GM12864 (cell line): ENCODE data around the gene SHCBP1L.

Experiments used
- DNase-seq: peaks from one replicate; pipeline ENCODE4 v3.0.0-alpha.2; 2011; ENCODE audit warnings: low read depth
- H3K4me3 ChIP-seq: 2 replicates; pipeline ENCODE4 v1.5.1; 2011; ENCODE audit warnings: mild to moderate bottlenecking, low read depth, low read length, control low read depth
- TF ChIP-seq, protein P1 (sequence below): IDR thresholded peaks from 2 replicates; pipeline ENCODE4 v1.5.1; 2011; ENCODE audit warnings: low read depth, mild to moderate bottlenecking, moderate library complexity, low read length, control low read depth, inconsistent platforms; ENCODE audit errors: missing control alignments

The SHCBP1L gene

GRCh38 chr1:182993746-182994145 is 40.8 kb upstream of the SHCBP1L start:
- no peak for DNase-seq
- H3K4me3 ChIP-seq: no peak overlapping the region
- TF ChIP-seq, protein P1, sequence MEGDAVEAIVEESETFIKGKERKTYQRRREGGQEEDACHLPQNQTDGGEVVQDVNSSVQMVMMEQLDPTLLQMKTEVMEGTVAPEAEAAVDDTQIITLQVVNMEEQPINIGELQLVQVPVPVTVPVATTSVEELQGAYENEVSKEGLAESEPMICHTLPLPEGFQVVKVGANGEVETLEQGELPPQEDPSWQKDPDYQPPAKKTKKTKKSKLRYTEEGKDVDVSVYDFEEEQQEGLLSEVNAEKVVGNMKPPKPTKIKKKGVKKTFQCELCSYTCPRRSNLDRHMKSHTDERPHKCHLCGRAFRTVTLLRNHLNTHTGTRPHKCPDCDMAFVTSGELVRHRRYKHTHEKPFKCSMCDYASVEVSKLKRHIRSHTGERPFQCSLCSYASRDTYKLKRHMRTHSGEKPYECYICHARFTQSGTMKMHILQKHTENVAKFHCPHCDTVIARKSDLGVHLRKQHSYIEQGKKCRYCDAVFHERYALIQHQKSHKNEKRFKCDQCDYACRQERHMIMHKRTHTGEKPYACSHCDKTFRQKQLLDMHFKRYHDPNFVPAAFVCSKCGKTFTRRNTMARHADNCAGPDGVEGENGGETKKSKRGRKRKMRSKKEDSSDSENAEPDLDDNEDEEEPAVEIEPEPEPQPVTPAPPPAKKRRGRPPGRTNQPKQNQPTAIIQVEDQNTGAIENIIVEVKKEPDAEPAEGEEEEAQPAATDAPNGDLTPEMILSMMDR: no peak

- no peak overlapping the region for H3K4me3 ChIP-seq
- TF ChIP-seq, protein P1: no peak
- DNase-seq: no peak
Observed at GRCh38 chr1:182990413-182991144, 37.6 kb upstream of the SHCBP1L start.

DNA sequence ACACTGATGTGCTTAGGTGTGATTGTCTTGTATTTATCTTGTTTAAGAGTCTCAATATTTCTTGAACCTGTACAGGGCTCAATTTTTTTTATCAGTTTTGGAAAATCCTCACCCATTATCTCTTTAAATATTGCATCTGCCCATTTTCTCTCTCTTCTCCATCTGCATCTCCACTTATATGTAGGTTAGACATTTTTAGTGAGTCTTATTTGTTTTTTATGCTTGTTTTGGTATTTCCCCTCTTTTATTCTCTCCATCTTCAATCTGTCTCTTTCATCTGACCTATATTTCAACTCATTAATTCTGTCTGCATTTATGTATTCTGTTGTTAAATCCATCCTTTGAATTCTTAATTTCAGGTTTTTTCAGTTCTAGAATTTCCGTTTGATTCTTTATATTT is 32.9 kb upstream of the SHCBP1L start:
- no peak for DNase-seq
- TF ChIP-seq, protein P1: no peak
- H3K4me3 ChIP-seq: no peak overlapping the region

DNA sequence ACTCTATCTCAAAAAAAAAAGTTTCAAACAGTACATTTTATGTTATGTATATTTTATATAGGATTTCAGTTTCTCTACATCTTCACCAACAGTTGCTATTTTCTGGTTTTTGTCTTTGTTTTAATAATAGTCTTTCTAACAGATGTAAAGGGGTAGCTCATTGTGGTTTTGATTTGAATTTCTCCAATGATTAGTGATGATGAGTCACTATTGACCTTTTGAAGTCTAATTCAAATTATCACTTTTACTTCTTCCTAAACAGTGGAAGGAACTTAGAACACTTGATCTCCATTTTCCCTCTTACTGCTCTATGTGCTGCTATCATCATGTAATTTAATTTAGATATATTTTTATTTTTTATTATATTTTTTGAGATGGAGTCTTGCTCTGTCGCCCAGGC is 31.7 kb upstream of the SHCBP1L start:
- no peak for DNase-seq
- H3K4me3 ChIP-seq: no peak overlapping the region
- TF ChIP-seq, protein P1: no peak

DNA sequence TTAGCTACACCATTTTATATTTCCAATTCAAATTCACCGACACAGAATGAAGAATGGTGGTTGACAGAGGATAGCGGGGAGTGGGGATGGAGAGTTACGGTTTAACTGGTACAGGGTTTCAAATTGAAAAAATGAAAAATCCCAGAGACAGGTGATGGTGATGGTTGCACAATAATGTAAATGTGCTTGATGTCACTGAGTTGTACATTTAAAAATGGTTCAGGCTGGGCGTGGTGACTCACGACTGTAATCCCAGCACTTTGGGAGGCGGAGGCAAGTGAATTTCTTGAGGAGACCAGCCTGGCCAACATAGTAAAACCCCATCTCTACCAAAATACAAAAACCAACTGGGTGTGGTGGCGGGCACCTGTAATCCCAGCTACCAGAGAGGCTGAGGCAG is 31.2 kb upstream of the SHCBP1L start:
- TF ChIP-seq, protein P1: no peak
- DNase-seq: no peak
- no peak overlapping the region for H3K4me3 ChIP-seq

DNA sequence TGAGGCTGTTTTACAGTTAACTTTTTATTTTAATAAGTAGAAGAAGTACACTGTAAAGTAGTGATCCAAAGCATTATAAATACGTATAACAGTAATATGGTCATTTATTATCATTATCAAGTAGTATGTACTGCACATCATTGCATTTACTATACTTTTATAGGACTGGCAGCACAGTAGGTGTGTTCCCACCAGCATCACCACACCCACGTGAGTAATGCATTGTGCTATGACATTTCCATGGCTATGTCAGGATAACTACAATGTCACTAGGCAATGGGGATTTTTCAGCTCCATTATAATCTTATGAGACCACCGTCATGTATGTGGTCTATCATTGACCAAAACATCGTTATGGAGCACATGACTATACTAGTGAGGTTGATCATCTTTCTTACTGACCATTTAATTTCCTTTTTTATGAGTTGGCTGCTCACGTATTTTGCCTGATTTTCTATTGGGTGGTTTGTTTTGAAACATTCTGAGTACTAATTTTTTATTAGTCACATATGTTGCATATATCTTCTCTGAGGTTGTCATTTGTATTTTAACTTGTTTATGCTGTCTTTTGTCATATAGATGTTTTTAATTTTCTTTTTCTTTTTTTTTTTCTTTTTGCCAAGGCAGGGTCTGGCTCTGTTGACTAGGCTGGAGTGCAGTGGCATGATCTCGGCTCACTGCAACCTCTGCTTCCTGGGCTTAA is 25.3 kb upstream of the SHCBP1L start:
- TF ChIP-seq, protein P1: no peak
- no peak for DNase-seq

GRCh38 chr1:182977480-182977879 is 24.5 kb upstream of the SHCBP1L start:
- DNase-seq: no peak
- no peak overlapping the region for H3K4me3 ChIP-seq
- TF ChIP-seq, protein P1: no peak

More for the DNA sequence above, 25.3 kb upstream of the SHCBP1L start:
- no peak overlapping the region for H3K4me3 ChIP-seq
